GM19240 (cell line): ENCODE measurements around the gene KCNIP3.

ENCODE experiments used
- DNase-seq: peaks from one replicate; pipeline ENCODE4 v3.0.0; 2011; ENCODE audit warnings: low spot score; ENCODE audit not compliant: insufficient read length

KCNIP3 gene

DNA sequence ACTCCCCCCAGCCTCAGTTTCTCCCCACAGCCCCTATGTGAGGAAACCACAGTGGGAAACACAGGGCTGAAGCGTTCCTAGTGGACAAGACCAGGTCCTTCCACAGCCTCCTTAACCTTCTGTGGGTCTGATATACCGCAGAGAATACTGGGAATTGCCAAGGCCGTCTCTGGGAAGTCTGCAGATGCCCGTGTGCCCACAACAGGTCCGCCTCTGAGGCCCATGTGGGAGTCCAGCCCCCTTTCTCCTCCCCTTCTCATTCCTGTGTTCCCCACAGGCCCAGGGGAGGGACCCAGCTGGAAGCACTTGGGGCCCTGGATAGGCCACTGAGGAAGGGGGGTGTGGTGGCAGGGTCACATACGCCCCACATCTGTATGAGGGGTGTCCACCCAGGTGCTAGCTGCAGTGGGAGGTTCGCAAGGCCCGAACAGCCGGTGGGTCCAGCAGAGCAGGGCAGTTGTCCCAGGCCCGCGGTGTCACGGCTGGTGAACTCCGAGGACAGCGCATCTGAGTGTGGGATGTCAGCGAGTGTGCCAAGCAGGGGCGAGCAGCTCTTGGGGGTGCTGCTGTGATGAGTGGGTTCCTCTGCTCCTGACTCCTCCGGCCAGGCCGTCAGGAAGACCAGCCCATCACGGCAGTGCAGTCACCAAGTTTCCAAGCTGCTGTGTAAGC lies 2.4 kb upstream of the KCNIP3 start:
- no peak for DNase-seq

DNA sequence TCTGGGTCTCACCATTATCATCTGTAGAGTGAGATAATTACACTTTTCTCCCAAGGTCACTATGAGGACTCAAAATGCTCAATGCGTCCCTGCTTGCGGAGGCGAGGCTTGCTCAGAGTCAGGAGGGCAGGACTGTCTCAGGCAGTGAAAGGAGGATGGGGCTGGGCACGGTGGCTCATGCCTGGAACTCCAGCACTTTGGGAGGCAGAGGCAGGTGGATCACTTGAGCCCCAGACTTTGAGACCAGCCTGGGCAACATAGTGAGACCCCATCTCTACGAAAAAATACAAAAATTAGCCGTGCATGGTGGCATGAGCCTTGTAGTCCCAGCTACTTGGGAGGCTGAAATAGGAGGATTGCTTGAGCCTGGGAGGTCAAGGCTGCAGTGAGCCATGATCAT lies 1.8 kb upstream of the KCNIP3 start:
- no peak for DNase-seq

DNA sequence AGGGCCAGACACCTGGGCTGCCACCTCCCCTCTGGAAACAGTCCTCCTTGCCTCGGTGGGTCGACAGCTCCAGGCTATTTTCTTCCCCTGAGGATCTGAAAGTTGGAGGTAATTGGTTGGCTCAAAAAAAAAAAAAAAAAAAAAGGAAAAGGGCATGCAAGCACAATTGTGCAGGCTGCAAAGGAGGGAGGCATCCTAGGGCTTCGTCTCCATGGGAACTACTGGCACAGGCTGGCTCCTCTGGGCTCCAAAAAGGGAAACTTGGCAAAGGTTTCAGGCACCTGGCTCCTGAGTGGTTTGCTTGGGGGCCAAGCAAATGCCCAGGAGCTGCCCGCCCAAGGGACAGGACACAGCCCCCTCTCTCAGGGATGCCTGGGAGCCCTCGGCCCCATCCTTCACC lies 1.1 kb upstream of the KCNIP3 start:
- DNase-seq: no peak

DNA sequence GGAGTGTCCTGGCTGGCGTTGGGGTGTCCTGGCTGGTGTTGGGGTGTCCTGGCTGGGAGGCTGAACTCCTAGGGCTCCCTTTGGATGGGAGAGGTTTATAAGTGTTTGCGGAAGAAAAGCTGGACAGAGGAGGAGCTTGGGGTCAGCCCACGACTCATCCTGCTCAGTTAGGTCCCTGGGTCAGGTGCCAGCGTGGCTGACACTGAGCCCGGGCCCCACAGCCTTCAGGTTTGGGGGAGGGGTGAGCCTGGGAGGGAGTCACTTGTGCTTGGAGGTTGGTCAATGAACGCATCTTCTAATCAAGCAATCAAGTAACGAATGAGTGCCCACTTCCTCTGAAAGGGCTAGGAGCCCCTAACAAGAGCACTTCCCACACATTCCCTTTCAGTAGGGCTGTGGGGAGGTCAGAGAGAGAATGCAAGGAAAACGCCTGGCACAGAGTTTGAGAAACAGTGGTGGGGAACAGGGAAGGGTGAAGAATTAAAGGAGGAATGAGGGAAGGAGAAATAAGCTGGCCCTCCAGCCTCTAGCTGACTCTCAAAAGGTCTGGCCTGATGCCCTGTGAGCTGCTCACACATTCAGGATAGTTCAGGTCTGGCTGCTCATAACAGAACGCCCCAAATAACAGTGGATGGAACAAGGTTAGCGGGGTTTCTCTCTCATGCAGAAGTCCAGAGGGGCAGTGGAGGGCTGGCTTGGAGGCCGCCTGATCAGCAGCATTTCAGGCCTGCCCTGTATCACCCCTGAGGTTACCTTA lies 670 bp downstream of the KCNIP3 start:
- no peak for DNase-seq

DNA sequence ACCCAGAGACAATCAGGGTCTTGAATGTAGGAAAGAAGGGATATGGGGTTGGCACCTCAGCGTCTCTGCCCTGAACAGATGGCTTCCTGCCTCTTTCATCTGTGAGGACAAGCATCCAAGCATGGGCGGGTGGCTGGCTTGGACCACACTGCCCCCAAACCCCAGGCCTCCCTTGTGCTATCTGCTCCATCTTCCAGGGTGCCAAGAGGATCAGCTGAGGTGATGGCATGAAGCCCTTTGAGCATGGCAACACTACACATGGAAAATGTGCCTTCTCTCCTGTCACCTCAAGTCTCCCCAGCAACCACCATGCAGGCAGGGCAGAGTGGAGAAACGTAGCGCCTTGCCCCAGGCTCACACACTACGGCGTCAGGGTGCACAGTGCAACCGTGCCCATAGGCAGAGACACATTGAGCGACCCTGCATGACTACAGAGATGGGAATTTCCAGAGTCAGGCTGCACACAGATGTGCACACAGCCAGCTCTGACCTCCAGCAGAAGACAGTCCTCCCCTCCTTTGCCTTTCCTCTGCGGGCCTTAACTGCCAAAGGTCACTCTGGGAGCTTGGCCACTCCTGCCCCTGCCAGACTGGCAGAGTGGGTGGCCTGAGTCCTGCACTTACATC lies 1.5 kb downstream of the KCNIP3 start:
- no peak for DNase-seq

DNA sequence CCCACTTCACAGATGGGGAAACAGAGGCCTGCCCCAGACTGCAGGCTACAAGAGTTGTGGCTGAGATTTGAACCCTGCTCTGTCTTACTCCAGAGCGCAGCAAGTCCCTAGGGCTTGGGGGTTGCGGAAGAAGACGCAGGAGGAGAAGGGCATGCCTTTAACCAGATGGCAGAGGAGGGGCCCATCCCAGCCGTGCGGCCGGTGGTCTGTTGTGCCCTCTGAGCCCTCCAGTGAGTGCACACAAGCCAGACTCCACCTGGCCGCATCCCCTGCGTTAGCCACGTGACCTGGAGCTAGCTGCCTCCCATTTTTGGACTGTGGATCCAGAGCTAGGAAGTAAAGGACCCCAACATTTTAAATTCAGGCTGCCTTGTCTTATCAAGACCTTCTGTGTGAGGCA lies 2.8 kb downstream of the KCNIP3 start:
- no peak for DNase-seq

DNA sequence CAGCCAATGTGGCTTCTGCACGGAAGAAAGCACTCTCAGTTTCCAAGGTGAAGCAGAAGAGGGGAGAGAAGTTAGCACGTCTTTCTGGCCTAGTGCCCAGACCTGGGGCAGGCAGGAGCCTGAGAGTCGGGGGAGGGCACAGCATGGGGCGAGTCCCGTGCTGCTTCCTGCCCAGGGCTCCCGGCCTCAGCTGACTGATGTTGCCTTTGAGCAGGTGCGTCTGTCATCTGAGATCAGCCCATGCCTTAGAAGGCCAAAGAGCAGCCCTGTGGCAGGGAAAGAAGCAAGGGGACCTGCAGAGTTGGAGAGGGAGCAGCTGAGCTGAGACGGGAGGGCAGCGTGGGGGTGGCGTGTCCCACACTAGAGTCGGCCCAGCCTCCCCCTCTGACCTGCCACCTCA lies 3.3 kb downstream of the KCNIP3 start:
- DNase-seq: no peak

DNA sequence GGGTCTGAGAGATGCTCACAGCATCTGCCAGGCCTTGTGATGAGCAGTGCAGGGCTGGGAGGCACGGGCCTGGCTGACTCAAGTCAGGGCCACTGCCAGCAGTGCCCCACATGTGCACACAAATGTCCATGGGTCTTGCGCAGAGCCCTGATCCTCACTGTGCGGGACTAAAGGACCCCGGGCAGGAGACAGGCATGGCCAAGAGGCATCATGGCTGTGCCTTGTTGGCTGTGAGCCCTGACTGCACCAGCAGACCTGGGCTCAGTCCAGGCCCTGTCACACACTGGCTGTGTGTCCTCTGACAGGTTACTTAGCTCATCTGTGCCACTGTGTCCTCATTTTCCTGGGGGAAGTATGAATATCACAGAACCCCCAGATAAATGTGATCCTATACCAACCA lies 4.0 kb downstream of the KCNIP3 start:
- no peak for DNase-seq

DNA sequence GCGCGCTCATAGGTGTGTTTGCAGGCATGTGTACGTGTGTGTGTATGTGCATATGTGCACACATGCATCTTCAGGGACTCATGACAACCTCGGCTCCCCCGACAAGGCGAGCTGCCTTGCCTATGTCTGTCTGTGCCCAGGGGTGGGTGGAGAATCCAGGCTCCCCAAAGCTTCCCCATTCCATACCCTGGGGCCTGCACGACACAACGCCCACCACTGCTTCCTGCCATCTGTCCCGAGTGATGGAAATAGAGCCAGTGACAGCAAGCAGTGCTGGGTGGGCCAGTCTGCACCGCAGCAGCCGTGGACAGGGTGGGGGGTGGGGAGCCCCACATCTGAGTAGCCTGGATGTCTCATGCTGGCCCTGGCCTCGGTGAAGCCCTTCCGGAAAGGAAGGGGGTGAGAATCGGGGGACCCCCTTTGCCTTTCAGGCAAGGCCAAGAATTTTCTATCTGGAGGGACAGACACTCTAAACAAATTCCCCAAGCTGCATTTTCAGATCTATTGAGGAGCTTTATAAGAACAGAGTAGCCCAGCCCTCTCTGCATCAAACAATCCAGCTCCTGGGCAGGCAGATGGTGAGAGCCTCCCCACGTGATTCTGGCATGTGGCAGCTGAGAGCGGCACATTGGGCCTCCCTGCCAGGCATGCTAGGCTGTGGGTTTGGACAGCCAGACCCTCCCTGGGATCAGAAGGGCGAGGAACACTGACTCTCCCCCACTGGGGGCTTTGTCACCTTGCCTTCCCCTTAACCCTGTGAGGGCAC lies 4.9 kb downstream of the KCNIP3 start:
- DNase-seq: no peak

DNA sequence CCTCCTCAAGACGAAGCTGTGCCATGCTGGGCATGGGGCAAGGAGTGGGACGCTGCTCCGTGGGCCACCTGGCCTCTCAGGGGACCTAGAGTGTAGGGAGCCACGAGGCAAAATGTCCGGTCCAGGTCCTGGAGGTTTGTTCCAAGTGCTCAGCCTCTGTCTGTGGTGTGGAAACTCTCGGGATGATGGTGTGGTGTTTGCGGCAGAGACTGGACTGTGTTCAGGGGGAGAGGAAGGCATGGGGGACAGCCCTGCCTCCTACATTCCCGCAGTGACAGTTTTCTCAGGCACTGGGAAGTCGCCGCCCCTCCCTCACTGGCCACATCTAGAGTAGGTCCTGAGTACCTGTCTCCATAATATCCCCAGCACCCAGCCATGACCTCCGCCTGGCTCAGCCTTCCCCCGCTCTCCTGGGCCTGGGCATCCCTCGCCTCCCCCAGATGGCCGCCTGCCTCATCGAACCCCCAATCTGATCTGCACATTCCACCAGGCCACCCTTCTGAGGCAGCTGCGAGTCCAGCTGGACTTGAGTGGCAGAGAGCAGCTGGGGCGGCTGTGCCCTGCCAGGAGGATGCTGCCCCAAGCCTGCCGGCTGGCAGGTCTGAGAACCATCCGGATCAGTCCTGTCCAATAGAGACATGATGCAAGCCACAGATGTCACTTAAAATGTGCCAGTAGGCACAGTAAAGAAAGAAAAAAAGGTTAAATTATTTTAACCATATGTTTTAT lies 6.2 kb downstream of the KCNIP3 start:
- DNase-seq: no peak

DNA sequence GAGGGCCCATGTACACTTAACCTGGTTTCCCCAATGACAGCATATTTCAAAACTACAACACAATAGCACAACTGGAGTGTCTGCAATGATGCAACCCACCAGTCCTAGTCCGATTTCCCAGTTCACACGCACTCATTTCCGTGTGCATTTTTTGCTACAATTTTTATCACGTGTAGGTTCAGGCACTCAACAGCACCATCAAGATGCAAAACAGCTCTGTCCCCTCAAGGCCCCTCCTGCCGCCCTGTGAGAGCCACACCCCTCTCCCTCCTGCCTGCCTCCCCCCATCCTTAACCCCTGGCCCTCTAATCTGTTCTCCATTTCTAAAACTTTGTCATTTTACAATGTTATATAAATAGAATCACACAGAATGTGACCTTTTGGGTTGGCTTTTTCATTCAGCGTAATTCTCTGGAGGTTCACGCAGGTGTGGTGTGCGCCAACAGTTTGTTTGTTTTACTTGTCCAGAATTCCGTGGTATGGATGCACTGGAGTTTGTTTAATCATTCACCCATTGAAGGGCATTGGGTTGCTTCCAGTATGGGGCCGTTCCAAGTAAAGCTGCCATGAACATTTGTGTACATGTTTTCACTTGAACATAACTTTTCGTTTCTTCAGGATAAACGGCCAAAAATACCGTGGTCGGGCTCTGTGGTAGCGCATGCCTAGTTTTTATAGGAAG lies 8.4 kb downstream of the KCNIP3 start:
- no peak for DNase-seq

DNA sequence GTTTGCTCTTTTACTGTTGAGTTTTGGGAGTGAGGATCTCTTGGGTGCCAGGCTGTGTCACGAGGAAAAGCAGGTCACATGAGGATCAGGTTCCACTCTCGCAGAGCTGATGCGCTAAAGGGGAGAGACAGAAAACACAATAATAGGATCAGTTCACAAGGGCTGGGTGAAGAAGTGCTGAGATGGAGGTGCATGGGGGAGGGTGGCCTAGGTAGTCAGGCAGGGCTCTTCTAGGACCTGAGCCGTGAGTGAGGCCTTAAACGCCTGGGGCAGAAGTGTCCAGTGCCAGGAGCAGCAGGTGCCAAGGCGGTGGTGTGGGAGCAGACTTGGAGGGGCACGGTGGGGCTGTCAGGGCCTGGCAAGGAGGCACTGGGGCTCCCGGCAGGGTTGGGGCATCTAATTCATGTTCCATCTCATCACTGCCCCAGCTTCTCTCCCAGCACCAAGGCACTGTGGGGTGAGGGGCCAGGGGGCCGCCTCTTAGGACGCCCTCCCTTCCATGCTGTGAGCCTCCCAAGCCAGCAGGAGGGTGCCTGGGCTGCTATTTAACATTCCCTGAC lies 9.3 kb downstream of the KCNIP3 start:
- DNase-seq: no peak

DNA sequence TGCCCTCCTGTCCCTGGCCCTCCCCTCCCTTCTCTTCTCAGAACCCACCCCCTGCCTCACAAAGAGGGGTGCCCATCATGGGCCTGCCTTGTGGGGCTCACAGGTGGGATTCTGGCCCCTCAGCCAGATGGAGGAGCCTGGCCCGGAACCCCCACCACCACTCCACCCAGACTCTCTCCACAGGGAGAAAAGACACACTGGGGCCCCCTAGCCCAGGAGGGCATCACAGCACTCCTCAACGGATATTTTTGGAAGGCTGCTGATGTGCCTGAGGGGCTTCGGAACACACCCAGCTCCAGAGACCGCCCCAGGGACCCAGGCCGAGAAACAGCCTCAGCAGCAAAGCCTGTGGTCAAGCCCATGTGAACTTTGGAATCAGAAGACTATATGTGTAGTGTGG lies 9.9 kb downstream of the KCNIP3 start:
- no peak for DNase-seq

DNA sequence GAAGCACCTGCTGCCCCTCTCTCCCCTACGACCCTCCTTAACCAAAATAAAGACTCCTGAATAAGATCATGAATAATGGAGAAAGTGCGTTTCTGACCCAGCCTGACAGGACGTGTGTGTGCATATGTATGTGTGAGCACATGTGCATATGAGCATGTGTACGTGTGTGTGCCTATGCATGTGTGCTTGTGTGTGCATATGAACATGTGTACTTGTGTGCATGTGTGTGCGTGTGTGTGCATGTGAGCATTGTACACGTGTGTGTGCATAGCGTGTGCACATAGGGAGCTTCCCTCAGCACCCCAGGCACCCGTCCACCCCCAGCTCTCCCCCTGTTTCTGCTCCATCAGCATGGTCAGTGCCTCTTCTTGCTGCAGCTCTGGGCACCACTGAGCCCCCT lies 10.7 kb downstream of the KCNIP3 start:
- no peak for DNase-seq

DNA sequence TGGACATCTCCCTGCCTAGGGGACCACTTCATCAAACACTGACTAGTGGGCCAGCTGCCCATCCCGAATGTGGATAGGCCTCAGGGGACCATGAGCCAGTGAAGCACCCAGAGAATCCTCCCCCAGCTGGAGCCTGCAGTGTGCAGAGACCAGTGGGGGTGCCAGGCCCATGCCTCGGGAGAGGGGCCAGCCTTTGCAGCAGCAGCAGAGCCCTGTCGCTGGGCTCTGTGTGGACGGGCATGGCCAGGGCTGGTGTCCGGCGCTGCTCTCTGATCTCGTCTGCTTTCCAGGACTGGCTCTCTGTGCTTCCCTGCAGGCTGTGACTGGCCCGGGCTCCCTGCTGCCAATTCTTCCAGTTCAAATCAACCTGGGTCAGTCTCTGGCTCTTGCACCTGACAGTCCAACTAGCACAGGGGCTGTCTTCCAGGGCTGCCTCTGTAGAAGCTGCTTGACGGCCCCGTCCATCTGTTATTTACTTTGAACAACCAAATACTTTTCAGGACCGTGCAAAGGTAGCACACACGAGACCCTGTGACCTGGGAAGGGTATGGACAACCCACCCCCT lies 11.4 kb downstream of the KCNIP3 start:
- DNase-seq: no peak

DNA sequence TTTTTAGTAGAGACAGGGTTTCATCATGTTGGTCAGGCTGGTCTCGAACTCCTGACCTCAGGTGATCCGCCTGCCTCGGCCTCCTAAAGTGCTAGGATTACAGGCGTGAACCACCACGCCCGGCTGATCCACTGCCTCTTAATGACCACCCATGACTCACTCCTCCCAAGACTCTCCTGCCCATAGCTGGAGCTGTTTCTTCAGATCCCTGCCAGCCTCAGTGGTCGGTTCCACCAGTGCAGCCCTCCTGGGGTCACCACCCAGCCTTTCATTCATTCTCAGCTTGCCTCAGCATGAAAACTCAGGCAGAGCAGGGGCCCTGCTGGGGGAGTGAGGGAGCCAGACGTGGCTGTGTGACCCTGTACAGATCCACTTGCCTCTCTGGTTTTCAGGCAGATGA lies 12.5 kb downstream of the KCNIP3 start:
- no peak for DNase-seq

DNA sequence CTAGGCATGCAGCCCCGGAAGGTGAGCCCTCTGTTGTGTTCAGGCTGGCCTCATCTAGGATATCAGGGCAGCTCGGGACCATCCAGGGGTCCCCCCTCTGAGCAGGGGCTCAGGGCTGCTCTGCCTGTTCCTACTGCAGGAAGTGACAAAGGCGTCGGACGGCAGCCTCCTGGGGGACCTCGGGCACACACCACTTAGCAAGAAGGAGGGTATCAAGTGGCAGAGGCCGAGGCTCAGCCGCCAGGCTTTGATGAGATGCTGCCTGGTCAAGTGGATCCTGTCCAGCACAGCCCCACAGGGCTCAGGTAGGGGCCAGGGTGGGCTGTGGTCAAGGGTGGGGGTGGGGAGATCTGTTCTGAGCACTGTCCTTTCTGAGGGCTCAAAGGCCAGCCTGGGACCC lies 13.1 kb downstream of the KCNIP3 start:
- DNase-seq: no peak

DNA sequence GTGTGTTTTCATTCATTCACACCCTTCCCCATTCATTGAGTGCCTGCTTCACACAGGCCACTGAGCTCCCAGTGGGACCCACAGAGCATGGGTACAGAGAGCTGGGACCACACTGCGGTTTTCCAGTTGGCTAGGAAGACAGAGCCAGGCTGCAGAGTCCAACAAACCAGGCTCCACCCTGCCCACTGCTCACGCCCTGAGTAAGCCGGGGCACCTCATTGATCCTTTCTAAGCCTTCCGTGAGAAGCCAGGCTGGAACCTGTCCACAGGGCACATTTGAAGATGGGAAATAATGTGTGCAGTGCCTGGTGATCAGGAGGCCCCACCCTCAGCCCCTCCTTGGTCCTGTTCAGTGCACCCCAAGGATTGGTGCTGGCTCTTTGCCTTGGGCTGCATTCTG lies 13.5 kb downstream of the KCNIP3 start:
- DNase-seq: no peak

DNA sequence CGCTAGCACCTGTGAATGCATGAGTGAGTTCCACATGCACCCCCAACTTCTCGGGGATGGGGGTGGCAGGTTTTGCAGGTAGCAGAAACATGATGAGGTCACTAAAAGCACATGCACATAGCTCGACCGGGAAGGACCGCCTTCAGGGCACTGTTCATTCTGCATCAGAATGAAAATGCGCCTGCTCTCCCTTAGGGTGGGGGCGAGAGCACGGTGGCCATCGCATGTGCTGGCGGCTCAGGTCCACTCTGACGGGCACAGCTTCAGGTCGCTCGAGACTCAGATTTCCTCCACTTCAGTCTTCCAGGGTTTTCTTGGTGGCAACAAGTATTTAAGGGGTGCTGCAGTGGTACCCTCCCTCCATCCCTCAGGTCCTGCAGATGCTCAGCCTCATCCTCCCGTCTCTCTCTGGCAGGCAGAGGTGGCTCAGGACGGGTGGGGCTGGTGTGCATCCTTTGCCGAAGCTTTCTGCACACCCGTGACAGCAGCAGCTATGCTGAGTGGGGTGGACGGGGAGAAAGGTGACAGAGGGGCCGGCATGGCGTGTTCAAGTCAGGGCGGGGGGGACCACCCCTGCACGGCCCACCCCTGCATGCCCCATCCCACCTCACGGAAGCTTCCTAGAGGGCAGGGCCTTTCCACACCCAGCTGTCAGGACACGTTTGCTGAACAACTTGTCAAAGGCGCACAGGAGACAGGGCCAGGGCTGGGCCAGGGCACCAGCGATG lies 14.8 kb downstream of the KCNIP3 start:
- DNase-seq: no peak
